ENCODE data around the gene SYPL2.
A peak's percentile ranks its signal among the peaks of the same experiment; 100 is the strongest.

The SYPL2 gene

DNA sequence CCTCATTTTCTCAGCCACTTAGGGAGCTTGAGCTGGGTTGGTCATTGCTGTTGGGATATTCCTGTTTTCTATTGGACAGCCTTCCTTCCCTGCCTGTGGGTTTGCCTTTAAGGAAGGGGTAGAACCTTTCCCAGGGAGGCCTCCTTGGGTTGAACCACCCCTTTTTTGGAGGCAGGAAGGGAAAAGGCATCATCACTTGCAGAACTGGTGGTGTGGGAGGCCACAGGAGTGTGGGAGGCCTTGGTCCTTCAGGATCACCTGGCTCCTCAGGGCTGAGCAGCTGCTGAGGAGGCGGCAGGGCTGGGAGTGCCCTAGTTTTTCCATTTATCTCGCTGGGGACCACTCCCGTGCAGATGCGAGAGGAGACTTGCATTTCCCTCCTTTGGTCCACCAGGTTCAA is 26.9 kb downstream of the SYPL2 start:
- TF ChIP-seq, protein P1, sequence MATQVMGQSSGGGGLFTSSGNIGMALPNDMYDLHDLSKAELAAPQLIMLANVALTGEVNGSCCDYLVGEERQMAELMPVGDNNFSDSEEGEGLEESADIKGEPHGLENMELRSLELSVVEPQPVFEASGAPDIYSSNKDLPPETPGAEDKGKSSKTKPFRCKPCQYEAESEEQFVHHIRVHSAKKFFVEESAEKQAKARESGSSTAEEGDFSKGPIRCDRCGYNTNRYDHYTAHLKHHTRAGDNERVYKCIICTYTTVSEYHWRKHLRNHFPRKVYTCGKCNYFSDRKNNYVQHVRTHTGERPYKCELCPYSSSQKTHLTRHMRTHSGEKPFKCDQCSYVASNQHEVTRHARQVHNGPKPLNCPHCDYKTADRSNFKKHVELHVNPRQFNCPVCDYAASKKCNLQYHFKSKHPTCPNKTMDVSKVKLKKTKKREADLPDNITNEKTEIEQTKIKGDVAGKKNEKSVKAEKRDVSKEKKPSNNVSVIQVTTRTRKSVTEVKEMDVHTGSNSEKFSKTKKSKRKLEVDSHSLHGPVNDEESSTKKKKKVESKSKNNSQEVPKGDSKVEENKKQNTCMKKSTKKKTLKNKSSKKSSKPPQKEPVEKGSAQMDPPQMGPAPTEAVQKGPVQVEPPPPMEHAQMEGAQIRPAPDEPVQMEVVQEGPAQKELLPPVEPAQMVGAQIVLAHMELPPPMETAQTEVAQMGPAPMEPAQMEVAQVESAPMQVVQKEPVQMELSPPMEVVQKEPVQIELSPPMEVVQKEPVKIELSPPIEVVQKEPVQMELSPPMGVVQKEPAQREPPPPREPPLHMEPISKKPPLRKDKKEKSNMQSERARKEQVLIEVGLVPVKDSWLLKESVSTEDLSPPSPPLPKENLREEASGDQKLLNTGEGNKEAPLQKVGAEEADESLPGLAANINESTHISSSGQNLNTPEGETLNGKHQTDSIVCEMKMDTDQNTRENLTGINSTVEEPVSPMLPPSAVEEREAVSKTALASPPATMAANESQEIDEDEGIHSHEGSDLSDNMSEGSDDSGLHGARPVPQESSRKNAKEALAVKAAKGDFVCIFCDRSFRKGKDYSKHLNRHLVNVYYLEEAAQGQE (IDR thresholded peaks at IDR 0.05; ENCODE audit: insufficient read depth in 1 of 2, low read depth in 2 of 2, low read length in 2 of 2) = no peak
- TF ChIP-seq POLR2AphosphoS5 (IDR thresholded peaks at IDR 0.05; ENCODE audit: low read depth, low read length) = no peak
- TF ChIP-seq TAF1 (IDR thresholded peaks at IDR 0.05; ENCODE audit: borderline replicate concordance, insufficient read depth, low read length) = no peak
- no peak for TF ChIP-seq FOXP2 (optimal IDR thresholded peaks at IDR 0.05; ENCODE audit: borderline replicate concordance, extremely low read depth, extremely low read length, insufficient read depth)
- TF ChIP-seq SIN3A (IDR thresholded peaks at IDR 0.05; ENCODE audit: borderline replicate concordance, insufficient read depth, low read length) = no peak

DNA sequence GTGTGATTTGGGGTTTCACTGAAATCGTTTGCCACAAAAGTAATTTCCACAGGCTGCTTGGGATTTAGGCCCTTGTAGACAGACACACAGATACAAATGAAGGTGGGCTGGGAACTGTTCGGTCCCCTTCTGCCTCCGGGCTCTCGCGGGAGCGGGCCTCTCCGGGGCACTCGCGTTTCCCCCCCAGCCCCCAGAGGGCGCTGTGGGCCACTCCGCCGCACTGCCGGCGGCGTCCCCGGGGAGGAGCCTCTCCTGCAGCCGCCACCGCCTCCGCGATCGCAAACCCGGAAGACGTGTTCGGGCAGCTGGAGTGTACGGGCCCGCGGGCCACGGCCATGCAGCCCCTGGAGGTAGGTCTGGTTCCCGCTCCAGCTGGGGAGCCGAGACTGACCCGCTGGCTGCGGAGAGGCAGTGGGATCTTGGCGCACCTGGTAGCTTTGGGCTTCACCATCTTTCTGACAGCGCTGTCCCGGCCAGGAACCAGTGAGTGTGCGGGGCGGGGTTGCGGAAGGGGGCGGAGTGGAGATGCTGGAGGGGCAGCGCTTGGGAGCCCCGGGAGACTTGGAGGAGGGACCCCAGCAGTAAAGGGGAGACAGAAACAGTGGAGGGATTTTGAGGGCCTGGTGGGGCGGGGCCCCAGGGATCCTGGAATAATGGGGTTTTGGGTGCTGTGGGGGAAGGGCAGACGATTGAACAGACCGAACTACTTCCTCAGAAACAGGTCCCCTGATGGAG is 27.6 kb downstream of the SYPL2 start, which contains the start of gene CYB561D1:
Gene CYB561D1 (plus strand): TSS at position 290 of the 735 bp plus-strand sequence. CDS start 46 bp downstream, at position 336.
- no peak for TF ChIP-seq TAF1 (IDR thresholded peaks at IDR 0.05; ENCODE audit: borderline replicate concordance, insufficient read depth, low read length)
- TF ChIP-seq, protein P1 (IDR thresholded peaks at IDR 0.05; ENCODE audit: insufficient read depth in 1 of 2, low read depth in 2 of 2, low read length in 2 of 2) = no peak
- peak; percentile 85 for TF ChIP-seq FOXP2 (optimal IDR thresholded peaks at IDR 0.05; ENCODE audit: borderline replicate concordance, extremely low read depth, extremely low read length, insufficient read depth)
- TF ChIP-seq POLR2AphosphoS5 (IDR thresholded peaks at IDR 0.05; ENCODE audit: low read depth, low read length) = peak; percentile 55; the same call in 1 of the 2 replicates

DNA sequence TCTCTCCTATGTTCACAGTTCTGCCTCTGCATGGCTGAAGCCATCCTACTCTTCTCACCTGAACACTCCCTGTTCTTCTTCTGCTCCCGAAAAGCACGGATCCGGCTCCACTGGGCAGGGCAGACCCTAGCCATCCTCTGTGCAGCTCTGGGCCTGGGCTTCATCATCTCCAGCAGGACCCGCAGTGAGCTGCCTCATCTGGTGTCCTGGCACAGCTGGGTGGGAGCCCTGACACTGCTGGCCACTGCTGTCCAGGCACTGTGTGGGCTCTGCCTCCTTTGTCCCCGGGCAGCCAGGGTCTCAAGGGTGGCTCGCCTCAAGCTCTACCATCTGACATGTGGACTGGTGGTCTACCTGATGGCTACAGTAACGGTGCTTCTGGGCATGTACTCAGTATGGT is 29.4 kb downstream of the SYPL2 start:
- TF ChIP-seq FOXP2 (optimal IDR thresholded peaks at IDR 0.05; ENCODE audit: borderline replicate concordance, extremely low read depth, extremely low read length, insufficient read depth) (no peak), SIN3A (IDR thresholded peaks at IDR 0.05; ENCODE audit: borderline replicate concordance, insufficient read depth, low read length) (no peak), TAF1 (IDR thresholded peaks at IDR 0.05; ENCODE audit: borderline replicate concordance, insufficient read depth, low read length) (no peak), POLR2AphosphoS5 (IDR thresholded peaks at IDR 0.05; ENCODE audit: low read depth, low read length) (no peak)
- TF ChIP-seq, protein P1 (IDR thresholded peaks at IDR 0.05; ENCODE audit: insufficient read depth in 1 of 2, low read depth in 2 of 2, low read length in 2 of 2) = no peak

DNA sequence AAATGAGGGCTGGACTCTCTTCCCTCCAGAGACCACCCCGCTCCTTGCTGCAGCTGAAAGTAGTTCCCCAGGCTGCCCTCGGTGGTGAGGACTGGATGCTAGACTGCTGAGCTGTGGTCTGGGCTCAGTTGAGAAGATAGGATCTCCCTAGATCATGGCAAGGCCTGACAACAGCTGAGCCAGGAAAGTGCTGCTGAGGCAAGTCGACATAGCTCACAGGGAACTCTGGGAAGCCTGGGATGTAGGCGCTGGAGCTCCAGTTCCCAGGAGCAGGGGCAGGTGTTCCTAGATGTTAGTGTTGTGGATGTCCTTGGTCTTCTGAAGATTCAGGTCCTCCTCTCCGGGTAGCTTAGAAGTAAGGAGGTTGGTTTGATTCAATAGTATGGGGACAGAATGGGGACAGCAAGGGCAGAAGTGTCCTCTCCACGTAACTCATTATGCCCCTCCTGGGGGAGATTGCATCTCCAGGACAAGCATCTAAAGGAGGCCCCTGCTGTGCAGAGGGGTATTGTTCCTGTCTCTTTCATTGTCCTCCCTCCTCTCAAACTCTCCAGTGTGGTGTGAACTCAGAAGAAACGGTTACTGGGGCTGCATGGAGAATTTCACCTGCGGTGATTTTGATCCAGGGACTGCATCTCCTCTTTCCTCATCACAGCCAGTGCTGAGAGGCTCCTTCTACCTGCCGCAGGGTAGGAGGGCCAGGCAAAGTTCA is 31.3 kb downstream of the SYPL2 start:
- TF ChIP-seq FOXP2 (optimal IDR thresholded peaks at IDR 0.05; ENCODE audit: borderline replicate concordance, extremely low read depth, extremely low read length, insufficient read depth) (no peak), SIN3A (IDR thresholded peaks at IDR 0.05; ENCODE audit: borderline replicate concordance, insufficient read depth, low read length) (no peak), TAF1 (IDR thresholded peaks at IDR 0.05; ENCODE audit: borderline replicate concordance, insufficient read depth, low read length) (no peak), POLR2AphosphoS5 (IDR thresholded peaks at IDR 0.05; ENCODE audit: low read depth, low read length) (no peak)
- TF ChIP-seq, protein P1 (IDR thresholded peaks at IDR 0.05; ENCODE audit: insufficient read depth in 1 of 2, low read depth in 2 of 2, low read length in 2 of 2) = no peak
